ENCODE results near the gene UTS2B. TPM values are rescaled to one million over a fixed set of nuclear protein-coding genes. Genes with fewer than 3 reads are reported as not detected.

Gene UTS2B
- total and polyA plus RNA-seq, 2 of the 13 experiments (the other 11 are each of a cell fraction or from before 2014, with no cell fraction given) = 0.03 to 0.46 TPM

GRCh38 chr3:191328962-191329653 lies 1.2 kb downstream of the UTS2B start, which contains the start of gene CCDC50 (continued):
- TF ChIP-seq KIAA2018 (CRISPR knock-in tag; IDR thresholded peaks at IDR 0.05; ENCODE audit: borderline replicate concordance) (no peak), ZNF891 (CRISPR knock-in tag; IDR thresholded peaks at IDR 0.05) (no peak; the same call in 1 of the 2 replicates), YY1 (IDR thresholded peaks at IDR 0.05; ENCODE audit: insufficient read depth, insufficient replicate concordance, low read depth, low read length) (peak; percentile 66), SMAD3 (CRISPR knock-in tag; IDR thresholded peaks at IDR 0.05) (peak; percentile 83; the same call in 1 of the 2 replicates), TCF7 (IDR thresholded peaks at IDR 0.05; ENCODE audit: low read depth) (no peak), SRSF9 (IDR thresholded peaks at IDR 0.05; ENCODE audit: borderline replicate concordance, insufficient read depth, low read depth, low read length, poor library complexity, severe bottlenecking) (no peak), ZNF556 (CRISPR knock-in tag; IDR thresholded peaks at IDR 0.05; ENCODE audit: borderline replicate concordance) (peak; percentile 88; the same call in 1 of the 2 replicates), GATAD2A (CRISPR knock-in tag; IDR thresholded peaks at IDR 0.05) (peak; percentile 83), ARNT2 (CRISPR knock-in tag; IDR thresholded peaks at IDR 0.05; ENCODE audit: low read depth) (peak; percentile 51; the same call in 1 of the 2 replicates), ZNF841 (CRISPR knock-in tag; IDR thresholded peaks at IDR 0.05; ENCODE audit: borderline replicate concordance) (peak; percentile 83)
- TF ChIP-seq, protein P1, sequence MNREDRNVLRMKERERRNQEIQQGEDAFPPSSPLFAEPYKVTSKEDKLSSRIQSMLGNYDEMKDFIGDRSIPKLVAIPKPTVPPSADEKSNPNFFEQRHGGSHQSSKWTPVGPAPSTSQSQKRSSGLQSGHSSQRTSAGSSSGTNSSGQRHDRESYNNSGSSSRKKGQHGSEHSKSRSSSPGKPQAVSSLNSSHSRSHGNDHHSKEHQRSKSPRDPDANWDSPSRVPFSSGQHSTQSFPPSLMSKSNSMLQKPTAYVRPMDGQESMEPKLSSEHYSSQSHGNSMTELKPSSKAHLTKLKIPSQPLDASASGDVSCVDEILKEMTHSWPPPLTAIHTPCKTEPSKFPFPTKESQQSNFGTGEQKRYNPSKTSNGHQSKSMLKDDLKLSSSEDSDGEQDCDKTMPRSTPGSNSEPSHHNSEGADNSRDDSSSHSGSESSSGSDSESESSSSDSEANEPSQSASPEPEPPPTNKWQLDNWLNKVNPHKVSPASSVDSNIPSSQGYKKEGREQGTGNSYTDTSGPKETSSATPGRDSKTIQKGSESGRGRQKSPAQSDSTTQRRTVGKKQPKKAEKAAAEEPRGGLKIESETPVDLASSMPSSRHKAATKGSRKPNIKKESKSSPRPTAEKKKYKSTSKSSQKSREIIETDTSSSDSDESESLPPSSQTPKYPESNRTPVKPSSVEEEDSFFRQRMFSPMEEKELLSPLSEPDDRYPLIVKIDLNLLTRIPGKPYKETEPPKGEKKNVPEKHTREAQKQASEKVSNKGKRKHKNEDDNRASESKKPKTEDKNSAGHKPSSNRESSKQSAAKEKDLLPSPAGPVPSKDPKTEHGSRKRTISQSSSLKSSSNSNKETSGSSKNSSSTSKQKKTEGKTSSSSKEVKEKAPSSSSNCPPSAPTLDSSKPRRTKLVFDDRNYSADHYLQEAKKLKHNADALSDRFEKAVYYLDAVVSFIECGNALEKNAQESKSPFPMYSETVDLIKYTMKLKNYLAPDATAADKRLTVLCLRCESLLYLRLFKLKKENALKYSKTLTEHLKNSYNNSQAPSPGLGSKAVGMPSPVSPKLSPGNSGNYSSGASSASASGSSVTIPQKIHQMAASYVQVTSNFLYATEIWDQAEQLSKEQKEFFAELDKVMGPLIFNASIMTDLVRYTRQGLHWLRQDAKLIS (CRISPR knock-in tag; IDR thresholded peaks at IDR 0.05) = 0 out of 2 replicates have a peak, but pooled peaks have one; percentile 66
- TF ChIP-seq, protein P2, sequence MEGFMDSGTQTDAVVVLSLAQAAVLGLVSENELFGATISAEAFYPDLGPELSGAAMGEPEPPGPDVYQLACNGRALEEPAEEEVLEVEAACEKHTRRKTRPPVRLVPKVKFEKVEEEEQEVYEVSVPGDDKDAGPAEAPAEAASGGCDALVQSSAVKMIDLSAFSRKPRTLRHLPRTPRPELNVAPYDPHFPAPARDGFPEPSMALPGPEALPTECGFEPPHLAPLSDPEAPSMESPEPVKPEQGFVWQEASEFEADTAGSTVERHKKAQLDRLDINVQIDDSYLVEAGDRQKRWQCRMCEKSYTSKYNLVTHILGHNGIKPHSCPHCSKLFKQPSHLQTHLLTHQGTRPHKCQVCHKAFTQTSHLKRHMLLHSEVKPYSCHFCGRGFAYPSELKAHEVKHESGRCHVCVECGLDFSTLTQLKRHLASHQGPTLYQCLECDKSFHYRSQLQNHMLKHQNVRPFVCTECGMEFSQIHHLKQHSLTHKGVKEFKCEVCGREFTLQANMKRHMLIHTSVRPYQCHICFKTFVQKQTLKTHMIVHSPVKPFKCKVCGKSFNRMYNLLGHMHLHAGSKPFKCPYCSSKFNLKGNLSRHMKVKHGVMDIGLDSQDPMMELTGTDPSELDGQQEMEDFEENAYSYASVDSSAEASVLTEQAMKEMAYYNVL (CRISPR knock-in tag; IDR thresholded peaks at IDR 0.05; ENCODE audit: borderline replicate concordance) = peak; percentile 57; the same call in 1 of the 2 replicates
- TF ChIP-seq, protein P3, sequence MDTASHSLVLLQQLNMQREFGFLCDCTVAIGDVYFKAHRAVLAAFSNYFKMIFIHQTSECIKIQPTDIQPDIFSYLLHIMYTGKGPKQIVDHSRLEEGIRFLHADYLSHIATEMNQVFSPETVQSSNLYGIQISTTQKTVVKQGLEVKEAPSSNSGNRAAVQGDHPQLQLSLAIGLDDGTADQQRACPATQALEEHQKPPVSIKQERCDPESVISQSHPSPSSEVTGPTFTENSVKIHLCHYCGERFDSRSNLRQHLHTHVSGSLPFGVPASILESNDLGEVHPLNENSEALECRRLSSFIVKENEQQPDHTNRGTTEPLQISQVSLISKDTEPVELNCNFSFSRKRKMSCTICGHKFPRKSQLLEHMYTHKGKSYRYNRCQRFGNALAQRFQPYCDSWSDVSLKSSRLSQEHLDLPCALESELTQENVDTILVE (CRISPR knock-in tag; IDR thresholded peaks at IDR 0.05) = peak; percentile 92
